Measurements from ENCODE around the gene CAVIN3. TPM values are rescaled to one million over a fixed set of nuclear protein-coding genes. Genes with fewer than 3 reads are reported as not detected.

CAVIN3 gene
- total and polyA plus RNA-seq, 9 of the 15 experiments (the other 6 are each of a cell fraction or from before 2014, with no cell fraction given), result 0.13 TPM; not detected in 8

GRCh38 chr11:6269994-6270393 lies 50.3 kb downstream of the CAVIN3 start:
- Histone ChIP-seq H3K79me2 (ENCODE audit: control insufficient read depth, insufficient read depth, low read length) (no peaks in the 10 kb centered on the region), H2AFZ (ENCODE audit: low read depth, low read length) (peak overlapping the region; percentile 75), H3K4me1 (replicated peaks in 1 of 2; ENCODE audit: control insufficient read depth in 2 of 2, insufficient read depth in 2 of 2, low read length in 2 of 2) (peaks cover 0 to 18% of the 10 kb centered on the region in 2 experiments; a peak in 2 of 5 replicates), H3K9me1 (ENCODE audit: control insufficient read depth, insufficient read depth, low read length) (no peaks in the 10 kb centered on the region), H3K27ac (ENCODE audit: extremely low read depth, low read depth, low read length) (no peak overlapping the region), H3K9me3 (replicated peaks; ENCODE audit: control insufficient read depth, insufficient read depth, low read depth, low read length) (no peaks in the 10 kb centered on the region), H3K4me3 (no peak overlapping the region), H3K27me3 (ENCODE audit: control insufficient read depth in 2 of 2, insufficient read depth in 2 of 2, low read length in 2 of 2) (peaks cover 4 to 6% of the 10 kb centered on the region in 2 experiments; a peak in 2 of 5 replicates), H3K4me2 (ENCODE audit: insufficient read depth, low read length) (peak overlapping the region; percentile 34), H4K20me1 (replicated peaks; ENCODE audit: control insufficient read depth, insufficient read depth, low read length) (no peaks in the 10 kb centered on the region), H3K36me3 (ENCODE audit: control insufficient read depth, insufficient read depth, low read length) (no peaks in the 10 kb centered on the region), H3K9ac (ENCODE audit: insufficient read depth in 1 of 2, low read depth in 2 of 2, low read length in 2 of 2) (no peak overlapping the region; a peak in 1 of 4 replicates)
- FAIRE-seq (peak; percentile 75), DNase-seq (ENCODE audit: extremely low read depth in 1 of 4, low spot score in 3 of 4) (peak; percentile 54 to 67 (median 66)), ATAC-seq (peak; percentile 94)
- ChIA-PET POLR2A (interaction anchor here (2.1 kb wide), 1 partner anchor 9 kb away, joined by 8 read pairs; no protein-coding TSS in a partner anchor), CTCF (ENCODE audit: low intra/inter-chr PET ratio) (no interaction called here)
- intact Hi-C loops (cut with micrococcal nuclease), result no loop called here
- 26% methylated on average over 22 of the region's 24 CpGs for WGBS (ENCODE audit: insufficient coverage, low coverage, missing lambda C conversion rate)
- BruUV-seq (replicated peaks), result no TSS peak
- in situ Hi-C loops (cut with MboI), result no loop called here
- TF ChIP-seq JUNB (CRISPR knock-in tag; conservative IDR thresholded peaks at IDR 0.05) (no peak), BRCA1 (IDR thresholded peaks at IDR 0.05) (no peak), BRCA1 (CRISPR knock-in tag; IDR thresholded peaks at IDR 0.05) (no peak), TAF9B (IDR thresholded peaks at IDR 0.05; ENCODE audit: partially characterized antibody) (no peak), KHSRP (IDR thresholded peaks at IDR 0.05) (no peak), MXI1 (IDR thresholded peaks at IDR 0.05; ENCODE audit: low read depth, low read length) (no peak), RB1 (IDR thresholded peaks at IDR 0.05; ENCODE audit: low read depth) (0 out of 2 replicates have a peak, but pooled peaks have one; percentile 45), ZNF511 (CRISPR knock-in tag; IDR thresholded peaks at IDR 0.05) (no peak), CEBPZ (IDR thresholded peaks at IDR 0.05; ENCODE audit: borderline replicate concordance, low read depth, low read length) (no peak), TAL1 (IDR thresholded peaks at IDR 0.05) (no peak), HIVEP1 (CRISPR knock-in tag; IDR thresholded peaks at IDR 0.05) (no peak), ATF2 (CRISPR knock-in tag; IDR thresholded peaks at IDR 0.05) (no peak), ATF3 (IDR thresholded peaks at IDR 0.05) (no peak), ATF3 (CRISPR knock-in tag; conservative IDR thresholded peaks at IDR 0.05) (no peak), ZNF282 (CRISPR knock-in tag; IDR thresholded peaks at IDR 0.05) (no peak), XRCC3 (IDR thresholded peaks at IDR 0.05) (no peak), CAMTA2 (CRISPR knock-in tag; conservative IDR thresholded peaks at IDR 0.05) (no peak), TBP (optimal IDR thresholded peaks at IDR 0.05; ENCODE audit: low read depth, low read length) (no peak)

All from K562 (cell line).